Measurements from ENCODE around the gene TNS4. TPM values are rescaled to one million over a fixed set of nuclear protein-coding genes. Genes with fewer than 3 reads are reported as not detected.

Gene TNS4
- total RNA-seq, 2 experiments from 2014 or later = 0.22 to 0.97 TPM

DNA sequence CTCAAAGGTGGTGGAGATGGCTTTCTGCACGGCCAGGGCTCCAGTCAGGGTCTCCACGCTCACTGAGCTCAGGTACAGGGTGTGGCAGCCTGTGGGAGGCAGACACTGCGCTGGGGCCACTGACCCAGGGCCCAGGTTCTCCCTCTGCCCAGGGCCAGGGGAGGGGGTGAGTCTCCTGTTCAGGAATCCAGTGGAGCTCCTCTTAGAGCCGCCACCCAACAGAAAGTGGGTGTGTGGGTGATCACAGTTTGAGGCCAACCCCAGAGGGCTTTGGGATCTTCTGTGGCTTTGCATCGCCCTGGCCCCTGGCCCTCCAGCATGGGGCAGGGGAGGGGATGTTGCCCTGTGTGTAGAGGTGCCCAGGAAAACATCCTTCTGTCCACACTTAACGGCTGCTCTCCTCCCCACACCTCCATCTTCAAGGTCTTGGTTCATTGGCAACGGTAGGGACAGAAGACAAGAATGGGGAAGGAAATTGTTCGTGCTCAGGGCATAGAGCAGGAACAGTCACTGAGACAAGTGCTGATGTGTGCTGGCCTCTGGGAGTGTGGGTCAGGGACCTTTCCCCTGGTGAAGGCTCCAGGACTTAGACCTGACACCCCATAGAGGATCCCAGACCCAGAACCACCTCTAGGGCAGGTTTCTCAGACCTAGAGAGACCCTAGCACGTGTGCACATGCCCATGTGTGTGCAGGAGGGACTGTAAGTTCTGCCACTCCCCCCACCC is 21.5 kb downstream of the TNS4 start:
- H3K36me3 ChIP-seq (ENCODE audit: insufficient read depth, low read length) = no peaks in the 10 kb centered on the region
- BruUV-seq (replicated peaks) = no TSS peak
- no peaks in the 10 kb centered on the region for H3K9me3 ChIP-seq (ENCODE audit: low read length)
- peaks cover 18% of the 10 kb centered on the region for H3K4me1 ChIP-seq (ENCODE audit: insufficient read depth, low read length, poor library complexity, severe bottlenecking)
- intact Hi-C loops (cut with micrococcal nuclease; ENCODE audit: unreplicated experiment) = no loop called here
- TF ChIP-seq EZH2phosphoT487 (IDR thresholded peaks at IDR 0.05; ENCODE audit: borderline replicate concordance, low read depth, low read length) (no peak), CTCF (conservative IDR thresholded peaks at IDR 0.05; ENCODE audit: low read length) (no peak)
- H3K27ac ChIP-seq (ENCODE audit: low read depth, low read length, poor library complexity, severe bottlenecking) = peak overlapping the region; percentile 4
- H3K4me3 ChIP-seq (ENCODE audit: low read depth, low read length, poor library complexity, severe bottlenecking) = peak overlapping the region; percentile 19
- H3K9me2 ChIP-seq (ENCODE audit: insufficient read depth, low read length) = no peaks in the 10 kb centered on the region
- peak overlapping the region; percentile 54 for H3K4me2 ChIP-seq (ENCODE audit: low read length)
- no peaks in the 10 kb centered on the region for H3K79me2 ChIP-seq (ENCODE audit: insufficient read depth, low read depth, low read length)
- POLR2A ChIA-PET = interaction anchor here (0.7 kb wide), 1 partner anchor 158 kb away, joined by 5 read pairs; no protein-coding TSS in a partner anchor
- H2AFZ ChIP-seq (ENCODE audit: low read length) = peak overlapping the region; percentile 88
- no peaks in the 10 kb centered on the region for H4K20me1 ChIP-seq (ENCODE audit: insufficient read depth, low read length)
- DNase-seq (ENCODE audit: low spot score) = peak; percentile 26
- CTCF ChIA-PET (ENCODE audit: unreplicated experiment) = no interaction called here

- Histone ChIP-seq H3K79me2 (ENCODE audit: insufficient read depth, low read depth, low read length) (no peaks in the 10 kb centered on the region), H4K20me1 (ENCODE audit: insufficient read depth, low read length) (no peaks in the 10 kb centered on the region), H3K4me3 (ENCODE audit: low read depth, low read length, poor library complexity, severe bottlenecking) (no peak overlapping the region), H3K27ac (ENCODE audit: low read depth, low read length, poor library complexity, severe bottlenecking) (no peak overlapping the region), H2AFZ (ENCODE audit: low read length) (no peak overlapping the region), H3K9me2 (ENCODE audit: insufficient read depth, low read length) (no peaks in the 10 kb centered on the region), H3K36me3 (ENCODE audit: insufficient read depth, low read length) (no peaks in the 10 kb centered on the region), H3K4me1 (ENCODE audit: insufficient read depth, low read length, poor library complexity, severe bottlenecking) (peaks cover 18% of the 10 kb centered on the region), H3K9me3 (ENCODE audit: low read length) (no peaks in the 10 kb centered on the region), H3K4me2 (ENCODE audit: low read length) (no peak overlapping the region)
- intact Hi-C loops (cut with micrococcal nuclease; ENCODE audit: unreplicated experiment) = no loop called here
- DNase-seq (ENCODE audit: low spot score) = no peak
- ChIA-PET POLR2A (interaction anchor here (0.5 kb wide), 1 partner anchor 88 kb away, joined by 4 read pairs; no protein-coding TSS in a partner anchor), CTCF (ENCODE audit: unreplicated experiment) (no interaction called here)
- no peak for TF ChIP-seq EZH2phosphoT487 (IDR thresholded peaks at IDR 0.05; ENCODE audit: borderline replicate concordance, low read depth, low read length)
- no peak for TF ChIP-seq CTCF (conservative IDR thresholded peaks at IDR 0.05; ENCODE audit: low read length)
- no TSS peak for BruUV-seq (replicated peaks)
Measured at GRCh38 chr17:40478486-40478885, 22.9 kb downstream of the TNS4 start.

DNA sequence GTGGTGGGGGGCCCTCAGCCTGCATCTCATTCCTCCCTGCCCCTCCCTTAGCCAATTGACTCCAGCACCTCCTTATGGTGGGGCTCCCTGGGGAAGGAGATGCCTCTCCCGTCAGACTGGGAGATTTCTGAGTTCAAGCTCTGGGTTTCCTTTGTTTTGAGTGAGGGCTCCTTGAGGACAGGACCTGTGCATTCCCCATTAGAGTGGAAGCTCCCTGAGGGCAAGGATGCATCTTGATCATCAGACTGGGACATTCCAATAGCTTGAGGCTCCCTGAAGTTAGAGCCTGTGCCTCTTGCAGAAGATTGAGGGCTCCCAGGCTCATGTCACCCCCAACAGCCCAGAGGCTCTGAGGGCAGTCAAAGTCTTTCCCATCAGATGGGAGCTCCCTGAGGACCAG is 23.6 kb downstream of the TNS4 start:
- no TSS peak for BruUV-seq (replicated peaks)
- DNase-seq (ENCODE audit: low spot score) = no peak
- no peaks in the 10 kb centered on the region for H3K36me3 ChIP-seq (ENCODE audit: insufficient read depth, low read length)
- no peaks in the 10 kb centered on the region for H3K9me2 ChIP-seq (ENCODE audit: insufficient read depth, low read length)
- H4K20me1 ChIP-seq (ENCODE audit: insufficient read depth, low read length) = no peaks in the 10 kb centered on the region
- H3K4me1 ChIP-seq (ENCODE audit: insufficient read depth, low read length, poor library complexity, severe bottlenecking) = peaks cover 18% of the 10 kb centered on the region
- ChIA-PET POLR2A (interaction anchor here (0.5 kb wide), 1 partner anchor 89 kb away, joined by 4 read pairs; no protein-coding TSS in a partner anchor), CTCF (ENCODE audit: unreplicated experiment) (no interaction called here)
- TF ChIP-seq CTCF (conservative IDR thresholded peaks at IDR 0.05; ENCODE audit: low read length) = no peak
- no peak for TF ChIP-seq EZH2phosphoT487 (IDR thresholded peaks at IDR 0.05; ENCODE audit: borderline replicate concordance, low read depth, low read length)
- H3K79me2 ChIP-seq (ENCODE audit: insufficient read depth, low read depth, low read length) = no peaks in the 10 kb centered on the region
- H3K4me2 ChIP-seq (ENCODE audit: low read length) = no peak overlapping the region
- no peak overlapping the region for H3K4me3 ChIP-seq (ENCODE audit: low read depth, low read length, poor library complexity, severe bottlenecking)
- intact Hi-C loops (cut with micrococcal nuclease; ENCODE audit: unreplicated experiment) = loop anchor here (2.0 kb wide), 1 partner anchor 37 kb away; no protein-coding TSS in a partner anchor
- H3K9me3 ChIP-seq (ENCODE audit: low read length) = no peaks in the 10 kb centered on the region
- no peak overlapping the region for H2AFZ ChIP-seq (ENCODE audit: low read length)
- H3K27ac ChIP-seq (ENCODE audit: low read depth, low read length, poor library complexity, severe bottlenecking) = no peak overlapping the region
